Cardiac atrium fibroblast (primary cell): ENCODE measurements around the gene C2orf72. TPM values are rescaled to one million over a fixed set of nuclear protein-coding genes. Genes with fewer than 3 reads are reported as not detected.

ENCODE experiments used
- total RNA-seq: library from RNA; depleted of rRNA; stranded (reverse); fragments of >200 nt; gene quantifications from 2 replicates; pipeline ENCODE4 v1.2.3, GENCODE V29; 2015

Gene C2orf72
- 2.1 and 3.2 TPM in 2 replicates for total RNA-seq

GRCh38 chr2:231037202-231037730, at the start of gene C2orf72:
Gene C2orf72, plus strand, starts transcription at chr2:231037523. Its CDS starts 43 bp downstream, at chr2:231037566.

GRCh38 chr2:230995821-230996220, 41.5 kb upstream of the C2orf72 start, which contains the start of gene SPATA3:
Gene SPATA3, plus strand, starts transcription at chr2:230996121. Its CDS starts 113 bp downstream, at chr2:230996234.

GRCh38 chr2:231056453-231057416, 19.4 kb downstream of the C2orf72 start, which contains the start of gene PSMD1:
Gene PSMD1, plus strand, starts transcription at chr2:231056867. Its CDS starts 159 bp downstream, at chr2:231057026.

Other genes with a start within 250 kb of the C2orf72 start
- 151 and 170 TPM in 2 replicates for gene ITM2C, start 172.6 kb upstream of the C2orf72 start, total RNA-seq
- not detected in 2 replicates for gene GPR55, start 112.3 kb upstream of the C2orf72 start, total RNA-seq
- not detected in 2 replicates for gene SPATA3, start 41.4 kb upstream of the C2orf72 start, total RNA-seq
- 63.0 and 73.4 TPM in 2 replicates for gene PSMD1, start 19.3 kb downstream of the C2orf72 start, total RNA-seq
- 1.1 TPM in 2 replicates for gene HTR2B, start 87.5 kb downstream of the C2orf72 start, total RNA-seq
- 14.1 and 17.3 TPM in 2 replicates for gene ARMC9, start 161.1 kb downstream of the C2orf72 start, total RNA-seq